ENCODE results near the gene COTL1.

COTL1 gene

GRCh38 chr16:84596161-84596560, 21.7 kb downstream of the COTL1 start:
- no peak for DNase-seq (ENCODE audit: low spot score)

GRCh38 chr16:84595052-84595481, 22.8 kb downstream of the COTL1 start:
- DNase-seq (ENCODE audit: low spot score), result no peak

GRCh38 chr16:84594725-84595038, 23.2 kb downstream of the COTL1 start:
- DNase-seq (ENCODE audit: low spot score), result no peak

- no peak for DNase-seq (ENCODE audit: low spot score)
Measured at GRCh38 chr16:84593825-84594724, 23.8 kb downstream of the COTL1 start.

GRCh38 chr16:84592718-84593117, 25.2 kb downstream of the COTL1 start:
- no peak for DNase-seq (ENCODE audit: low spot score)

- DNase-seq (ENCODE audit: low spot score), result no peak
Measured at GRCh38 chr16:84589975-84590719, 27.7 kb downstream of the COTL1 start.

- no peak for DNase-seq (ENCODE audit: low spot score)
Measured at GRCh38 chr16:84588991-84589390, 28.9 kb downstream of the COTL1 start.

GRCh38 chr16:84585886-84586285, 32.0 kb downstream of the COTL1 start:
- DNase-seq (ENCODE audit: low spot score), result no peak

- no peak for DNase-seq (ENCODE audit: low spot score)
Measured at GRCh38 chr16:84585467-84585866, 32.4 kb downstream of the COTL1 start.

GRCh38 chr16:84584678-84585077, 33.2 kb downstream of the COTL1 start:
- no peak for DNase-seq (ENCODE audit: low spot score)

- DNase-seq (ENCODE audit: low spot score), result no peak
Measured at GRCh38 chr16:84583995-84584394, 33.9 kb downstream of the COTL1 start.

GRCh38 chr16:84582958-84583516, 34.8 kb downstream of the COTL1 start:
- DNase-seq (ENCODE audit: low spot score), result no peak

- no peak for DNase-seq (ENCODE audit: low spot score)
Measured at GRCh38 chr16:84581158-84581557, 36.7 kb downstream of the COTL1 start.

- no peak for DNase-seq (ENCODE audit: low spot score)
Measured at GRCh38 chr16:84579936-84580335, 37.9 kb downstream of the COTL1 start.

GRCh38 chr16:84578538-84579126, 39.2 kb downstream of the COTL1 start:
- DNase-seq (ENCODE audit: low spot score), result no peak

- DNase-seq (ENCODE audit: low spot score), result no peak
Measured at GRCh38 chr16:84577034-84577803, 40.7 kb downstream of the COTL1 start.

GRCh38 chr16:84575914-84576313, 42.0 kb downstream of the COTL1 start:
- no peak for DNase-seq (ENCODE audit: low spot score)

- DNase-seq (ENCODE audit: low spot score), result no peak
Measured at GRCh38 chr16:84574191-84574590, 43.7 kb downstream of the COTL1 start.

- DNase-seq (ENCODE audit: low spot score), result no peak
Measured at GRCh38 chr16:84572096-84572495, 45.8 kb downstream of the COTL1 start.

GRCh38 chr16:84571506-84571905, 46.4 kb downstream of the COTL1 start:
- no peak for DNase-seq (ENCODE audit: low spot score)

GRCh38 chr16:84570739-84571403, 47.0 kb downstream of the COTL1 start:
- DNase-seq (ENCODE audit: low spot score), result no peak

All from HuH-7 (cell line).